Measurements from ENCODE around the gene ECHS1. TPM values are rescaled to one million over a fixed set of nuclear protein-coding genes. Genes with fewer than 3 reads are reported as not detected.
A peak's percentile ranks its signal among the peaks of the same experiment; 100 is the strongest.

The ECHS1 gene
- total and polyA plus RNA-seq, 2 of the 8 experiments (the other 6 are each of a cell fraction or from before 2014, with no cell fraction given), result 41.7 to 101 TPM

DNA sequence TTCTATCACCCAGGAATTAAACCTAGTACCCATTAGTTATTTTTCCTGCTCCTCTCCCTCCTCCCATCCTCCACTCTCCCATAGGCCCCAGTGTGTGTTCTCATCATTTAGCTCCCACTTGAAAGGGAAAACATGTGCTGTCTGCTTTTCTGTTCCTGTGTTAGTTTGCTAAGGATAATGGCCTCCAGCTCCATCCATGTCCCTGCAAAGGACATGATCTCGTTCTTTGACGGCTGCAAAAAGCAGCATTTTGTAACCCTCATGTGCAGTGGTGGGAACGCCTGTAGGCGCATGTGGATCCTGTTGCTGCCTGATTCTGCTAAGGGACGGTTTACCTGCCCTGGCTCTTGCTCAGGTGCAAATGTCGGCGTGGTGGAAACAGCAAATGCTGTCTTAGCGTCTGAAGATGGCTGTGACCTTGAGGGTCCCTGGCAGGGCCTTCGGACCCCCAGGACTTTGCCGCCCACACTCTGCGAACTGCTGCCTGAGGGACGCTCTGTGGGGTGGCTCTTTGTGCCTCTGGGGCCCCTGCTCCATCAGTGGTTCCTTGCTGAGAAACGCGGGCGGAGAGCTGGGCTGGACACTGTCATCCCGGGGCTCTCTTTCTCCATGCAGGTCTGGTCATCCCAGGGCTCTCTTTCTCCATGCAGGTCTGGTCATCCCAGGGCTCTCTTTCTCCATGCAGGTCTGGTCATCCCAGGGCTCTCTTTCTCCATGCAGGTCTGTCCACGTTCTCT is 15.2 kb upstream of the ECHS1 start:
- ChIA-PET CTCF (ENCODE audit: partially characterized antibody) (interaction anchor here (1.0 kb wide), 1 partner anchor 27 kb away, joined by 3 read pairs; no protein-coding TSS in a partner anchor), POLR2A (ENCODE audit: partially characterized antibody) (interaction anchor here (0.8 kb wide), 1 partner anchor 30 kb away, joined by 3 read pairs; no protein-coding TSS in a partner anchor)
- H2BK120ac ChIP-seq (replicated peaks; ENCODE audit: low read depth, low read length), result no peak overlapping the region
- H4K20me1 ChIP-seq (replicated peaks in 1 of 2; ENCODE audit: control insufficient read depth in 1 of 2, insufficient read depth in 2 of 2, low read length in 2 of 2), result no peaks in the 10 kb centered on the region
- H3K4me3 ChIP-seq (ENCODE audit: extremely low read depth in 1 of 4, insufficient read depth in 2 of 4, low read depth in 3 of 4, low read length in 4 of 4), result no peak overlapping the region
- H3K79me2 ChIP-seq (ENCODE audit: control insufficient read depth in 1 of 2, insufficient read depth in 2 of 2, low read length in 2 of 2), result no peaks in the 10 kb centered on the region
- no peak overlapping the region for H4K8ac ChIP-seq (ENCODE audit: extremely low read depth, insufficient read depth, low read length)
- no peak overlapping the region for H4K91ac ChIP-seq (replicated peaks; ENCODE audit: insufficient read length, low read length)
- peak overlapping the region; percentile 16 for H3K56ac ChIP-seq (replicated peaks; ENCODE audit: insufficient read length, low read depth, low read length)
- H2BK15ac ChIP-seq (ENCODE audit: low read length), result no peak overlapping the region
- no peak overlapping the region for H3K4ac ChIP-seq (replicated peaks; ENCODE audit: insufficient read length, low read depth, low read length)
- H3K36me3 ChIP-seq (ENCODE audit: control insufficient read depth in 2 of 4, insufficient read depth in 4 of 4, low read length in 3 of 4), result no peaks in the 10 kb centered on the region
- FAIRE-seq (no peak), DNase-seq (ENCODE audit: low read depth in 1 of 2, low spot score in 2 of 2) (no peak)
- no peak overlapping the region for H2BK20ac ChIP-seq (ENCODE audit: low read length)
- H2BK5ac ChIP-seq (ENCODE audit: low read depth, low read length), result no peak overlapping the region
- no peaks in the 10 kb centered on the region for H3K9me3 ChIP-seq (ENCODE audit: insufficient read depth in 2 of 2, low read depth in 1 of 2, low read length in 1 of 2)
- H2AK5ac ChIP-seq (ENCODE audit: low read depth, low read length), result no peak overlapping the region
- H3K4me1 ChIP-seq (replicated peaks in 1 of 4; ENCODE audit: control insufficient read depth in 3 of 4, insufficient read depth in 4 of 4, low read length in 3 of 4), result peaks cover 0 to 2% (median 0%) of the 10 kb centered on the region in 4 experiments; a peak in 2 of 7 replicates
- no peak overlapping the region for H2BK12ac ChIP-seq (ENCODE audit: low read depth, low read length)
- no peaks in the 10 kb centered on the region for H3K79me1 ChIP-seq (ENCODE audit: low read depth, low read length)
- no peak overlapping the region for H3K9ac ChIP-seq (replicated peaks in 1 of 4; ENCODE audit: extremely low read depth in 1 of 4, low read depth in 3 of 4, low read length in 3 of 4)
- 82% methylated on average over 17 of the region's 17 CpGs; no CpG with 5 or more reads in 1 of the 2 experiments for WGBS, 2 experiments (ENCODE audit: extremely low coverage in 1 of 2, insufficient coverage in 1 of 2, insufficient read length in 1 of 2, insufficient replicate concordance in 2 of 2, low coverage in 1 of 2, low lambda C conversion rate in 2 of 2, missing lambda C conversion rate in 1 of 2)
- no peak overlapping the region for H3K27ac ChIP-seq (ENCODE audit: low read depth, low read length)
- TF ChIP-seq RNF2 (IDR thresholded peaks at IDR 0.05; ENCODE audit: borderline replicate concordance, low read depth, low read length, missing control alignments, poor library complexity, severe bottlenecking) (no peak), SIRT6 (IDR thresholded peaks at IDR 0.05; ENCODE audit: low read length) (no peak), CBX8 (IDR thresholded peaks at IDR 0.05; ENCODE audit: borderline replicate concordance, low read depth, low read length) (no peak), SP1 (IDR thresholded peaks at IDR 0.05; ENCODE audit: low read depth, low read length) (no peak), YY1 (IDR thresholded peaks at IDR 0.05; ENCODE audit: low read depth, low read length) (no peak), CREB1 (IDR thresholded peaks at IDR 0.05) (no peak), TAF7 (optimal IDR thresholded peaks at IDR 0.05; ENCODE audit: borderline replicate concordance, low read depth, low read length) (no peak), BRCA1 (IDR thresholded peaks at IDR 0.05; ENCODE audit: low read depth, low read length) (no peak), CHD1 (IDR thresholded peaks at IDR 0.05; ENCODE audit: low read depth, low read length) (no peak)
- TF ChIP-seq, protein P1, sequence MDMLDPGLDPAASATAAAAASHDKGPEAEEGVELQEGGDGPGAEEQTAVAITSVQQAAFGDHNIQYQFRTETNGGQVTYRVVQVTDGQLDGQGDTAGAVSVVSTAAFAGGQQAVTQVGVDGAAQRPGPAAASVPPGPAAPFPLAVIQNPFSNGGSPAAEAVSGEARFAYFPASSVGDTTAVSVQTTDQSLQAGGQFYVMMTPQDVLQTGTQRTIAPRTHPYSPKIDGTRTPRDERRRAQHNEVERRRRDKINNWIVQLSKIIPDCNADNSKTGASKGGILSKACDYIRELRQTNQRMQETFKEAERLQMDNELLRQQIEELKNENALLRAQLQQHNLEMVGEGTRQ (IDR thresholded peaks at IDR 0.05; ENCODE audit: low read length), result no peak
- no peak overlapping the region for H3K14ac ChIP-seq (ENCODE audit: insufficient read length)
- H3K23ac ChIP-seq (ENCODE audit: insufficient read length), result no peak overlapping the region
- no peak overlapping the region for H2AFZ ChIP-seq (ENCODE audit: low read length)
- H4K5ac ChIP-seq (ENCODE audit: insufficient read length, low read depth, low read length), result no peak overlapping the region
- H3K4me2 ChIP-seq (ENCODE audit: insufficient read depth in 1 of 2, low read depth in 2 of 2, low read length in 2 of 2), result no peak overlapping the region
- no peaks in the 10 kb centered on the region; the same call in 1 of the 2 replicates for H3K23me2 ChIP-seq (ENCODE audit: low read depth, low read length)
- H3K18ac ChIP-seq (ENCODE audit: extremely low read depth, low read length), result no peak overlapping the region
- no peaks in the 10 kb centered on the region for H3K27me3 ChIP-seq (replicated peaks in 1 of 4; ENCODE audit: control insufficient read depth in 3 of 4, extremely low read depth in 1 of 4, insufficient read depth in 3 of 4, low read length in 3 of 4)
